Measurements from ENCODE around the gene ZNF652.

DNA sequence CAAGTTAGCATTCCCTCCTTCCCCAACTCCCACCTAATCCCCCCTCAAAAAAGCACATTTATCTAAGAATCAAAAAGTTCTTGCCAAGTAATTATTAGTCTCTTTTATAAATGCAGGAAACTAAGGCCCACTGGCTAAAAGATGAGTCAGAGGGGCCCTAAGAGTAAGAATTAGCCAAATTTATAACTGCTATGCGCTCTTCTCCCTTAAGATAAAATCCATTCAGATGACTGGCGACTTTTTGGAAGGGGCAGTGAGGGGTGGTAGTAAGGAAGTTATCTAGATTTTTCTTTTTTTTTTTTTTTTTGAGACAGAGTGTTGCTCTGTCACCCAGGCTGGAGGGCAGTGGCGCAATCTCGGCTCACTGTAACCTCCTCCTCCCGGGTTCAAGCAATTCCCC, 17.1 kb downstream of the ZNF652 start:
- TF ChIP-seq ZC3H10 (CRISPR knock-in tag; IDR thresholded peaks at IDR 0.05) (no peak), TOX (CRISPR knock-in tag; IDR thresholded peaks at IDR 0.05; ENCODE audit: borderline replicate concordance) (no peak), ZFP30 (CRISPR knock-in tag; IDR thresholded peaks at IDR 0.05) (no peak), PPARA (CRISPR knock-in tag; IDR thresholded peaks at IDR 0.05; ENCODE audit: borderline replicate concordance) (no peak), ISL1 (CRISPR knock-in tag; IDR thresholded peaks at IDR 0.05) (no peak), GLIS3 (CRISPR knock-in tag; IDR thresholded peaks at IDR 0.05) (no peak), ZNF565 (CRISPR knock-in tag; conservative IDR thresholded peaks at IDR 0.05; ENCODE audit: low read depth) (no peak), ARNTL (CRISPR knock-in tag; IDR thresholded peaks at IDR 0.05; ENCODE audit: borderline replicate concordance, low read depth) (no peak)
- TF ChIP-seq, protein P1, sequence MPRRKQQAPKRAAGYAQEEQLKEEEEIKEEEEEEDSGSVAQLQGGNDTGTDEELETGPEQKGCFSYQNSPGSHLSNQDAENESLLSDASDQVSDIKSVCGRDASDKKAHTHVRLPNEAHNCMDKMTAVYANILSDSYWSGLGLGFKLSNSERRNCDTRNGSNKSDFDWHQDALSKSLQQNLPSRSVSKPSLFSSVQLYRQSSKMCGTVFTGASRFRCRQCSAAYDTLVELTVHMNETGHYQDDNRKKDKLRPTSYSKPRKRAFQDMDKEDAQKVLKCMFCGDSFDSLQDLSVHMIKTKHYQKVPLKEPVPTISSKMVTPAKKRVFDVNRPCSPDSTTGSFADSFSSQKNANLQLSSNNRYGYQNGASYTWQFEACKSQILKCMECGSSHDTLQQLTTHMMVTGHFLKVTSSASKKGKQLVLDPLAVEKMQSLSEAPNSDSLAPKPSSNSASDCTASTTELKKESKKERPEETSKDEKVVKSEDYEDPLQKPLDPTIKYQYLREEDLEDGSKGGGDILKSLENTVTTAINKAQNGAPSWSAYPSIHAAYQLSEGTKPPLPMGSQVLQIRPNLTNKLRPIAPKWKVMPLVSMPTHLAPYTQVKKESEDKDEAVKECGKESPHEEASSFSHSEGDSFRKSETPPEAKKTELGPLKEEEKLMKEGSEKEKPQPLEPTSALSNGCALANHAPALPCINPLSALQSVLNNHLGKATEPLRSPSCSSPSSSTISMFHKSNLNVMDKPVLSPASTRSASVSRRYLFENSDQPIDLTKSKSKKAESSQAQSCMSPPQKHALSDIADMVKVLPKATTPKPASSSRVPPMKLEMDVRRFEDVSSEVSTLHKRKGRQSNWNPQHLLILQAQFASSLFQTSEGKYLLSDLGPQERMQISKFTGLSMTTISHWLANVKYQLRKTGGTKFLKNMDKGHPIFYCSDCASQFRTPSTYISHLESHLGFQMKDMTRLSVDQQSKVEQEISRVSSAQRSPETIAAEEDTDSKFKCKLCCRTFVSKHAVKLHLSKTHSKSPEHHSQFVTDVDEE (CRISPR knock-in tag; IDR thresholded peaks at IDR 0.05) = no peak
